ENCODE results near the gene LRRK1. TPM values are rescaled to one million over a fixed set of nuclear protein-coding genes. Genes with fewer than 3 reads are reported as not detected.

The LRRK1 gene
- total RNA-seq, 4 donors from 2014 or later = 5.7 to 12.0 (median 10.0) TPM

- H3K4me1 ChIP-seq = peaks cover 3 to 22% (median 16%) of the 10 kb centered on the region in 3 donors
- TF ChIP-seq CTCF (IDR thresholded peaks at IDR 0.05) (no peak), POLR2A (IDR thresholded peaks at IDR 0.05) (no peak)
- no peak for DNase-seq
- no peaks in the 10 kb centered on the region for H3K9me3 ChIP-seq
- no peaks in the 10 kb centered on the region for H3K27me3 ChIP-seq
- H3K4me3 ChIP-seq = no peak overlapping the region
- H3K27ac ChIP-seq = peak overlapping the region in 2 of 4 donors; percentile 18 to 55
- H3K36me3 ChIP-seq = peaks cover 0 to 43% (median 0%) of the 10 kb centered on the region in 3 donors
- WGBS, 2 donors = 38 to 47% methylated on average over 3 to 6 of the region's 6 CpGs
- intact Hi-C loops (cut with DNase I) = no loop called here
Observed at GRCh38 chr15:100929641-100930042, 10.5 kb downstream of the LRRK1 start.

GRCh38 chr15:100930306-100930848, 11.2 kb downstream of the LRRK1 start:
- intact Hi-C loops (cut with DNase I) = no loop called here
- Histone ChIP-seq H3K4me3 (no peak overlapping the region), H3K4me1 (peaks cover 3 to 22% (median 16%) of the 10 kb centered on the region in 3 donors), H3K27ac (peak overlapping the region in 1 of 4 donors; percentile 14), H3K27me3 (no peaks in the 10 kb centered on the region), H3K36me3 (peaks cover 0 to 39% (median 0%) of the 10 kb centered on the region in 3 donors), H3K9me3 (no peaks in the 10 kb centered on the region)
- TF ChIP-seq CTCF (IDR thresholded peaks at IDR 0.05) (no peak), POLR2A (IDR thresholded peaks at IDR 0.05) (no peak)
- no peak for DNase-seq
- WGBS, 2 donors = 93% methylated on average over 3 to 4 of the region's 4 CpGs

GRCh38 chr15:100931143-100931890, 12.2 kb downstream of the LRRK1 start:
- DNase-seq = no peak
- WGBS, 2 donors = 72 to 78% methylated on average over 13 to 15 of the region's 15 CpGs
- TF ChIP-seq CTCF (IDR thresholded peaks at IDR 0.05) (no peak), POLR2A (IDR thresholded peaks at IDR 0.05) (peak in 1 of 4 donors; percentile 11)
- intact Hi-C loops (cut with DNase I) = no loop called here
- H3K27ac ChIP-seq = no peak overlapping the region
- H3K36me3 ChIP-seq = peaks cover 0 to 30% (median 0%) of the 10 kb centered on the region in 3 donors
- no peaks in the 10 kb centered on the region for H3K27me3 ChIP-seq
- no peak overlapping the region for H3K4me3 ChIP-seq
- H3K9me3 ChIP-seq = no peaks in the 10 kb centered on the region
- H3K4me1 ChIP-seq = peaks cover 3 to 22% (median 16%) of the 10 kb centered on the region in 3 donors

GRCh38 chr15:100932676-100933348, 13.7 kb downstream of the LRRK1 start:
- no peak for DNase-seq
- intact Hi-C loops (cut with DNase I) = no loop called here

More at GRCh38 chr15:100932676-100933348, 13.7 kb downstream of the LRRK1 start:
- Histone ChIP-seq H3K27me3 (no peaks in the 10 kb centered on the region), H3K4me1 (peaks cover 3 to 22% (median 16%) of the 10 kb centered on the region in 3 donors), H3K36me3 (peaks cover 0 to 18% (median 0%) of the 10 kb centered on the region in 3 donors), H3K9me3 (no peaks in the 10 kb centered on the region), H3K4me3 (no peak overlapping the region), H3K27ac (no peak overlapping the region)
- WGBS, 2 donors = 72 to 78% methylated on average over 7 of the region's 7 CpGs
- TF ChIP-seq POLR2A (IDR thresholded peaks at IDR 0.05) (no peak), CTCF (IDR thresholded peaks at IDR 0.05) (no peak)

Data from esophagus squamous epithelium (tissue), 5 donors.